Right renal pelvis (tissue), 4 donors: ENCODE results near the gene PCDH9. TPM values are rescaled to one million over a fixed set of nuclear protein-coding genes. Genes with fewer than 3 reads are reported as not detected.

Source experiments
- DNase-seq, 4 donors: peaks; one replicate each; pipeline ENCODE4 v3.0.0-alpha.2; 2013; ENCODE audit warnings: low read depth in 4 of 4, low spot score in 3 of 4, missing footprints in 1 of 4
- polyA plus RNA-seq, 4 donors: library from polyadenylated mRNA; unstranded; fragments of 120-200 nt; gene quantifications; one replicate each; pipeline ENCODE4 v1.2.1, GENCODE V29; 2013; ENCODE audit not compliant: insufficient read length in 4 of 4

The PCDH9 gene
- polyA plus RNA-seq, 4 donors = 12.8 to 16.5 (median 15.0) TPM

DNA sequence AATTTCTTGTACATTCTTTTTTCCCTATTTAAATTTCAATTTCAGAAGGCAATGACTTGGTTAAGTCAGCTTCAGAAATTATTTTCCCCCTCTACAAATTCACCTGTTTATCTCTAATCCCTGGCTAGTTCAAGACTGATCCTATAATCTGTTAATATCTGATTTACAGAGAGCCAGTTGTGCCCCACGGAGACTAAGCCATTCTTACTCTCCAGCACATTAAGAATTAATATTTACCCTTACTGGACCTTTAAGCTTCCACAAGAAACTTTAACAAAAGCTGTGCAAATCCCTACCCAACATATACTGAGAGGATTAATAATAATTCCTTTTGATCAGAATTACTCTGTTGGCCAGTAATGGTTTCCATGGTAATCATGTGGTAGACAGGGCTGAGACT, 786.2 kb downstream of the PCDH9 start:
- no peak for DNase-seq

- DNase-seq = no peak
Measured at GRCh38 chr13:66440938-66441337, 789.2 kb downstream of the PCDH9 start.

DNA sequence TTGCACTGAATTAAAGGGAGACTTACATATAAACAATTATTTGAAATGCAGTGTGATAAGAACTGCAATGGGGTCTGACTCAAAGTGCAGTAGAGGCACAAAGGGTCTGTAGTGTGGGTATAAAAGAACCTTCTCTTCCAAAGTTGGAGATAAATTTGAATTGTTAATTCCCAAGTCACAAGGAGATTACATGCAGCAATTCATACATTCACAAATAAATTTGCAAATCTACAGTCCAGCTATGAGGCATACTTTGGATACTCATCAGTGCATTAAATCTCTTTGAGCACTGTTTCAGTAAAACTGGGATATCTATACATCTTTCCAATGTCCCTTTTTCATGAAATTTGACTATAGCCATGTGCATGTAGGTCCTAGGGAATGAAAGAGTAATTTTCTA, 799.4 kb downstream of the PCDH9 start:
- no peak for DNase-seq

DNA sequence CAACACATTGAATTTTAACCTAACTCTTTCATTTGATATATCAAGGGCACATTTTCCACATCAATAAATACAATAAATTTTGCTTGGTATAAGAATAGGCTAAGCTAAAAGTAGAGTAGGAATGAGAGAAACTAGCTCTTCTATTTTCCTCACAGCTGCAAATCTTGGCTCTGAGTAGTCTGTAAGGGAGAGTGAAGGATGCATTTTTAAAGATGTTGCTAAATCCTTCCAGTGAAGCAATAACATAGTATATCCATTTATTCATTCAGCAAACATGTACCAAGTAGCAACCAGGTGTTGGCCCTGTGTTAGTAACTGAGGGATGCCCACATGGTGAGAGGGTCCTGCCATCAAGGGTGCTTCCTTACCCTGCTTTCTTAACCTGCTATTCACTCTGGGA, 799.9 kb downstream of the PCDH9 start:
- no peak for DNase-seq

GRCh38 chr13:66429156-66429555, 801.0 kb downstream of the PCDH9 start:
- DNase-seq = no peak

- peak in 1 of 4 donors; percentile 12 for DNase-seq
Measured at GRCh38 chr13:66427458-66427861, 802.7 kb downstream of the PCDH9 start.

DNA sequence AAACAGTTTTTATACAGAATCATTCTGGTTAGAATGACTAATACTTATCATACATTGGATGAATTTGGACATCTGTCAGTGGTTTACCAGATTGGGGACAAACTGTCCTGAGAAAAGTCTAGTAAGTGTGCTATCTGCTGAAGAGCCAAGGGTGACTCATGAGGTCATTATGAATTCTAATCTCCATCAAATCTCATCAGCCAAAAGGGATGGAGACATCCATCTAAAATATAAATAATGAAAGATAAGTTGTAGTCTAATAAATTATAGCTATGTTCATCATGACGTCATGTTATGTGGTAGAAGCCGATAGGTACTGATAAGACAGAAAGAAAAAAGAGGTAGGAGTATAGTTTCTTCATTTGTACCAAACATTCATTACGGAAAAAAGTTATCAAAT, 804.4 kb downstream of the PCDH9 start:
- DNase-seq = no peak

DNA sequence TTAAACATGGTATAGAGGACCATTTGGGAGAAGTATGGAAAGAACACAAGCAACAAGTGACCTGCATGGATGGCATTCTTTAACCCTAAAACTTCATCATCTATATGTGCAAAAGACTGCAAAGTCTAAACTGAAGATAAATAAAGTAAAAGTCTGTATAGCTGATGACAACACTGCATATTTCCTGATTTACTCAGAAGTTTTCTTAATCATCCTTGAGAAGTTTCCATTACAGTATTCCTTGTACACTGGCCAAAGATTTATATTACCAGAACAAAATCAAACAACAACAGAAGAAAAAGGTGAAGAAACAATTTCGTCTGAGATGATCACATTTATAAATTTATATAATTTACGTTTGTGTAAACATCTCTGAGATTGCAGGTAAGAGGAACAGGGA, 805.7 kb downstream of the PCDH9 start:
- no peak for DNase-seq

DNA sequence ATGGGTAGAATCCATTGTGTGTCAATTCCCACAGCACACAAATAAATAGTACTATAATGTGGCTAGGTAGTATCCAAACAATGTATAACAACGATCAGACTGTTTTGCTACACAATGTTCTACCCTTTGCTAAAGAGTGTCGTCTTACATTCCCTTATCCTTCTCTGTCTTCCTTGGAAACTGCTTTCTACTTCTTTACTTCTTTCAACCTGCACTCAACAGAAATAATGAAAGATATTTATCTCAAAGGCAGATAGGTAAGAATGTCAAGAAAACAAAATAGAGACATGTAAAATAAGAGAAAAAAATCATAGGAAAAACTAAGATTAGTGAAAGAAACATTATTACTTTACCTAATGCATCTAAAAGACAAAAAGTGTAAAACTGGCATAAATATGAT, 814.7 kb downstream of the PCDH9 start:
- no peak for DNase-seq

GRCh38 chr13:66414066-66414800, 815.9 kb downstream of the PCDH9 start:
- DNase-seq = peak in 1 of 4 donors; percentile 23

- no peak for DNase-seq
Measured at GRCh38 chr13:66410314-66410713, 819.8 kb downstream of the PCDH9 start.

DNA sequence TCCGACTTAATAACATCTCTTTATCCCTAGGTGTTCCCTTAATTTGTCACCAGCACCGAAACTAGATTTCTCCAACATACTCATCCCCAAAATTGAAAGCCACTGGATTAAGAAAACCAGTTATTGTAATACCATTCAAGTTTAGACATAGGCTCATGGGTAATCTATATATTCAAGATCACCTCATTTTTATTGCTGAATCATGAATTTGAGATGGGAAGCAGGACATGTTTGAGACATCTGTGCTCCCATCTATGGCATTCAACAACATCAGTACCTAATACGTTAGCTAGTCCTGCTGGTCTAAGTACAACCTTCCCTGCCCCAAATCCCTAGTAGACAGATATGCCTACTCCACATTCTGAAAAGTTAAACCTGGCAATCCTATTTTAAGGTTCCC, 820.6 kb downstream of the PCDH9 start:
- no peak for DNase-seq

DNA sequence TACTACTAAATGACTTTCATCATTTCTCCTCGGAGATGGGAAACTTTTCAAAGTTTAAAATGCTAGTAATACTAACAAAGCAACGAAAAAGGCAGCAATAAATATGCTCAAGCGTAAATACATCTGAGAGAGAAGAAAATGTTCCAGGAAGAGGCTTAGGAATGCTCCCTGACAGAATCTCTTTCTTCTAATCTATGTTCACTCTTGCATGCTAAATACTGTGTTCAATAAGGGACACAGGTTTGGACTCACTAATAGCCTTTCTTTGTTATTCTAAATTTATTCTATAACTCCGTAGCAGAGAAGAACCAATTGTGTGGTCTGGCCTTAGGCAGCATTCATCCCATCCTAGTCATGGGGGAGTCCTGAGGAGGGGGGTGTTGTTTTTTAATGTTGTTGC, 823.0 kb downstream of the PCDH9 start:
- no peak for DNase-seq

DNA sequence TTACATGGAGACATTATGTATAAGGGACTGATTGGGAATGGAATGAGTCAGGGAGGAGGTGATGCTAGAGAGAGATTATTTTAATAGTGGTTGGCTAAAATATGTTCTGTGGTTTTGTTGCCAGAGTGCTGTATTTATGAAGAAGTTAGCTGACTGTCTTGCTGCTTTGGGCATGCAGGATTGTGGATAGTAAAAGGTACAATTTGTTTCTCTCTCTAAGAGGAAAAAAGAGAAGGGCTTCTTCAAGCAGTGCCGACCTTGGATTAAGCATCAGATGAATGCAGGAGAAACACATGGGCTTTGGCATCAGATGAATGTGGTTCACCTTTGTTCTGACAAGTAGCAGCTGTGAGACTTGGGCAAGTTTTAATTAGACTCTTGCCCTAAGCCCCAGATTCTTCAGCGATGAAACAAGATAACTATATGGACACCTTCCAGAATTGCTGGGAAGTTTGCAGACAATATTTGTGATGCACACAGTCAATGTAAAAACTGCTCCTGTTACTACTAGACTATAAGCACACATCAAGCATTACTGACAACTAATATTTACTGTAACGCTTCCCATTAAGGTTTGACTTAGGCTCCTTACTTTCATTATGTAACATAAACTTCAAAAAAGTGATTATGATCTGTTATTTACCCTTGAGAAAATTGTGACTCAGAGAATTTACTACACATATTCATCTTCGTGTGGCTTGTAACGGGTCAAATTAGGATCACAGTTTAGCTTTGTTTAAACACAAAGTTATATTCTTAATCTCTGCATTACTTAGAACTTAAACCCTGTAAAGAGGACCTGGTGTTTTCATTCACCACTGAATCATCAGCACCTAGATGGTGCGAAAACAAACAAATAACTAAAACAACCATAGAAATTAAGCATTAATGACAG, 824.0 kb downstream of the PCDH9 start:
- no peak for DNase-seq

GRCh38 chr13:66402546-66402945, 827.6 kb downstream of the PCDH9 start:
- DNase-seq = no peak

DNA sequence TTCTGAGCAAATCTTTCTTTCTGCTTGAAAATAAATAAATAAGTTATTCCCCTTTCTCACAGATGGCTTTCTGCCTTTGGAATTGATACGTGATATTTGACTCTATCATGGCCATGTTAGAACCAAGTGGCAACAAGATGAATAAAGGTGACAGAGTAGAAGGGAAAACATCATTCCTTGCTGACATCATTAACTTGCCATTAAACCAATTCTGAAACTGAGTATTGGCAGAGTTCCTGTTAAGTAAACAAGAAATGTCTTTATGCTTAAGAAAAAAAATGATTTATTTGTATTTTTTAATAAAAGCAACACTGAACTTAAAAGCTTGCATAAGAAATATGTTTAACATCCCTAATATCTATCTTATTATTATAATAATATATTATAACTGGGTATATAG, 828.1 kb downstream of the PCDH9 start:
- no peak for DNase-seq

- DNase-seq = no peak
Measured at GRCh38 chr13:66400292-66400691, 829.8 kb downstream of the PCDH9 start.

GRCh38 chr13:66399873-66400272, 830.3 kb downstream of the PCDH9 start:
- no peak for DNase-seq

DNA sequence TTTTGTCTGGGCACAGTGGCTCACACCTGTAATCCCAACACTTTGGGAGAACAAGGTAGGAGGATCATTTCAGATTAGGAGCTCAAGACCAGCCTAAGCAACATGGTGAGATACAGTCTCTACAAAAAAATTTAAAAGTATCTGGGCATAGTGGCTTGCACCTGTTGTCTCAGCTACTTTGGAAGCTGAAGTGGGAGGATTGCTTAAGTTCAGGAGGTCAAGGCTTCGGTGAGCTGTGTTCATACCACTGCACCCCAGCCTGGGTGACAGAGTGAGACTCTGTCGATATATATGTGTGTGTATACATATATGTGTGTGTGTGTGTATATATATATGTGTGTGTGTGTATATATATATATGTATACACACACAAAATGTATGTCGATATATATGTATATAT, 833.0 kb downstream of the PCDH9 start:
- DNase-seq = no peak

DNA sequence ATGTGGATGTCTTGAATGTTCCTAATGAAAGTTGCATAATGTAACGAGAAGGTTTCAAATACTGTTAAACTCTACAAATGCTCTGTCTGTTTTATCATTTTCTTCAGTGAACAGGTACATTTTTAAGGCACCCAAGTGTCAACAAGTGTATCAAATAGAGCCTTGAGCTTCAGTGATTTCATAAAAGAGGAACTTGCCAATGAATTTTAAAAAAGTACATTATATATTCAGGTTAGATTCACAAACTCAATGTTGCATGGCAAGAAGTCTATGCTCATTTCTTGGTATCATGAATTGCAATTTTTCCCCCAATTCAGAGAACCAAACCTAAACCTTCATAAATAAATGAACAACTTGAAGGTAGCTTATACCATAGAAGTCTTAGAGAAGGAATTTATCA, 838.8 kb downstream of the PCDH9 start:
- no peak for DNase-seq

GRCh38 chr13:66378894-66379293, 851.2 kb downstream of the PCDH9 start:
- DNase-seq = no peak

- no peak for DNase-seq
Measured at GRCh38 chr13:66377569-66377968, 852.6 kb downstream of the PCDH9 start.
